NCI-H2171 treated with DMSO at 0.1 percent for 48 hours (cell line): ENCODE data around the gene PCK1.

ENCODE experiments used
- DNase-seq: peaks from one replicate; lab custom pipeline; 2025; lab: John Stamatoyannopoulos, UW

Gene PCK1

GRCh38 chr20:57577679-57578475 is 17.0 kb downstream of the PCK1 start:
- DNase-seq = no peak

GRCh38 chr20:57578476-57579165 is 17.7 kb downstream of the PCK1 start:
- DNase-seq = no peak

DNA sequence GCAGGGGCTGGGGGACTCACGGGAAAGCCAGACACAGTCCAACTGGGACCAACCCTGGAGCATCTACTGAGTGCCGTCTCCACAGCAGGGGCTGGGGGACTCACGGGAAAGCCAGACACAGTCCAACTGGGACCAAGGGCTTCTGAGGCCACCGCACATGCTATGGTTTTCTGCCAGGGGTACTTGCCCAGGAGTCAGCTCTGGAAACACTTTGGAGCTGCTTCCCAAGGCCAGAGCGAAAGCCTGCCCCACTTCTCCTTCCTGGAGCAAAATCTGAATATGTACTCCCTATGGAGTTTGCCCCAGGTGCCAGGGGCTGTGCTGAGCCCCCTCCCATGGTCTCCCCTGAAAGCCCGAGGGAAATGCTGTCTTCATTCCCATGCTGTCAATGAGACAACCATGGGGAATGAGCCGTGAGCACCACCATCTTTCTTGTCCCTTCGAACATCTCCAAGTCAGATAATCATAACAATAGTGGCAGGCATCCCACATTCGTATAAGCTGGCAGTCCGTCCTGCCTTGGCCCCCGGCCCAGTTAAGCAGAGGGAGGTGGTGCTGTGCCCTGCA is 18.5 kb downstream of the PCK1 start:
- DNase-seq = no peak

DNA sequence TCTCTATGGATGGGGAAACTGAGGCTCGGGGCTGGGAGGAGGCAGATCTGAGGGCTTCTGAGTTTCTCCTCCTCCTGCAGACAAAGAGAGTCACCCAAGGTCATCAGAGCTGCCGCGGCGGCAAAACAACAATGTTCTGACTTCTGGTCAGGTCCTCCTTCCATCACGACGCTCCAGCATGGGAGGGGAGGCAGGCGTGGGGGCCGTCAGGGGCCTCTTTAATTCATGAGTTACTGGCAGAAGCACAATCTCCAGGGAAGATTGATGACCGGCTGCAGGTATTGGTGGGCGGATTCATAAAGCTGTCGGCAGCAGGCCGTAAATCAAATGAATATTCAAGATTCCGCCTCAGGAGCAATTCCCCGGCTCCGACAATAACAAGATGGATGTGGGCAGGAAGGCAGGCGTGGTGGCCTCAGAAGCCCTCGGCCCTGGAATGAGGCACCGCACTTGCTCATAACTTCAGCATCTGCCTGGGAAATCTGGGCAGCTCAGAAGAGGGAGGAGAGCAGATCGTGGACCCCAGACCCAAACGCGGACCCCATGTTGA is 19.1 kb downstream of the PCK1 start:
- DNase-seq = no peak

DNA sequence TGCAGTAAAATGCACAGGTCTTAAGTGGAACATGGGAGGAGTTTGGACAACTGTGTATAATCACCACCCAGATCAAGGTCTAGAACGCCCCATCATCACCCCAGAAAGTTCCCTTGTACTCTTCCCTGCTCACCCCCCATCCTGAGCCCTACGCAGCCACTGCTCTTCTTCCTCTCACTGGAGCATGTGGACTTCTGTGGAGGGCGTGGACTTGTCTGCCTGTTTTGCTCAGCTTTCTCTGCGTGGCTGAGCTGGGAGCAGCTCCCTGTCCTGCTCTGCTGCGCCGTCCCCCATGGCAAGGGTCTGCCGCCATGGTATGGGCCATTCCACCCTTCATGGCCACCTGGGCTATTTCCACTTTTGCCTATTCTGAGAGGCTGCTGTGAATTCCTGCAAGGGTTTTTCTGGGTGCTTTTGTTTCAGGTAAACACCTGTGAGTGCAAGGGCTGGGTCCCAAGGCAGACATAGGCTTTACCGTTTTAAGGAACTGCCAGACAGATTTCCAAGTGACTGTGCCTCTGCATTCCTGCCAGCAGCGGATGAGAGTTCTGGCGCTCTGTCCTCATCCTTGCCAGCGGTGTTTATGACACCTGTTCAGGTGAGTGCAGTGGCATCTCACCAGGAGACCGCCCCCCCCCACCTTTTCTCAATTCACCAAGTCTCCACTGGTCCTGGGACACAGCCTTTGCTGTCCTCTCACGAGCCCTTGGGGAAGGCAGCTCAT is 19.7 kb downstream of the PCK1 start:
- DNase-seq = no peak

DNA sequence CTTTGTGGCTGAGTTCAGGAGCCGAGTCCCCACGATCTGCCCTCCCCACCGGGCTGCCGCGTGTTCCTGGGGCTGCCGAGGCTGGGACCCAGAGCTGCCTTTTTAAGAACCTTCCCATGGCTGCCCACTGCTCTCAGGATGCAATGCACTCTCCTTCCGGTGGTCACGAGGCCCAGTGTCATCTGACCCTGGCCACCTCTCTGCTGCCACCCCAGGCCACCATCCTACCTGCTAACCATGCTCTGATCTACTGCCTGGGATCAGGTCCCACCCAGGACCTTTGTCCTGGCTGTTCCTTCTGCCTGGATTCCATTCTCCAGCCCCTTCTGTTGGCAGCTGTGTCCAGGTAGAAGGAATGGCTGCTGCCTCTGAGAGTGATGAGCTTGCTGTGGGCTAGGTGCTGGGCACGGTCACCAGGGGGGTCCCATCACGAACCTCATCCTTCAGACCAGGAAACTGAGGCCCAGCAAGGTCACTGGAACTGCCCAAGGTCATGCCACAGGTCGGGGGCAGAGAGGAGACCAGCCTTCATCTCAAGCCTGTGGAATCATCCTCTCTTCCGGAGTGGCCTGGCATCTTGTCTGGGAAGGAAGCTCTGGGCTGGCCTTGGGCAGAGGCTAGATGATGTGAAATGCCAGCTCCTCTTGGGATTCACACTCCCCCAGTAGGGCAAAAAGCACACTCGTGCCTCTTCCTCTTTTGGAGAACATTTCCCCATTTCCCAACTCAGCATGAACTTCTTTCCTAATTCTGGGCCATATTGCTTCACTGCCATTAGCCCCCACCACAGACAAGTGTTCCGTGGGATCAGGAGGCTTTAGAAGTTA is 20.5 kb downstream of the PCK1 start:
- DNase-seq = no peak

GRCh38 chr20:57582029-57582378 is 21.1 kb downstream of the PCK1 start:
- no peak for DNase-seq

DNA sequence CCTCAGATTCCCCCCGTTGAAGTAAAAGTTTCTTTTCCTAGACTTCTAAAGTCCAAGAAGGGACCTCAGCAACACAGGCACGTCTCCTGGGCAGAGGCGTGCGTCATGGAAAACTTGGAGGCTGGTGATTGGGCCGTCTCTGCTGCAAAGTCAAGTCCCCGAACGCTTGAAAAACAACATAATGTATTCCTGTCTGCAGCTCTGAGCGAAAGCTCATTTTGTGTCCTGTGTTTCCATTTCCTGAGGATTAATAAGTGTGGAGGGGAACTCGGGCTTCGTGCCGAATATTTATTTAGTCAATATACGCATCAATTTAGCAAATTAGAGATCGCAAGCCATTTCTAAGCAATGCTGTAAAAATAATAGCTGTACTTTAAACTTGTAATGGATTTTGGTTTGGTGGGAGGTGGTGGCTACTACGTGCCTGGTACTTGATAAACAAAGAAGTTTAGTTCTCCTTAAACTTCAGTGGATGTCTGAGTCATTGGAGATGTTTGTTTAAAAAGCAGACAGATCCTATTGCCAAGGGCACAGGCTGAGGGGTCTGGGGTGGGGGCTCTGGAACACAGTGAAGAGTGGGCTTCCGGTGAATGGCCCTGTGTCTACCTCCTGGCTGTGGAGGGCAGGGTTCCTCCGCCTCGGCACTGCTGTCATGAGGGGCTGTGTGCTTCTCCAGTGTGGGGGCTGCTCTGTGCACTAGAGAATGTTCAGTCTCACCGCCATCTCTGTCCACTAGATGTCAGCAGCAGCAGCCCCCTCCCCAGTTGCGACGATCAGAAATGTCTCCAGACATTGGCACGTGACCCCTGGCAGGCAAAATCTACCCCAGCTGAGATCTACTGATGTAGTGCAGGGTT is 21.8 kb downstream of the PCK1 start:
- peak; percentile 10 for DNase-seq

DNA sequence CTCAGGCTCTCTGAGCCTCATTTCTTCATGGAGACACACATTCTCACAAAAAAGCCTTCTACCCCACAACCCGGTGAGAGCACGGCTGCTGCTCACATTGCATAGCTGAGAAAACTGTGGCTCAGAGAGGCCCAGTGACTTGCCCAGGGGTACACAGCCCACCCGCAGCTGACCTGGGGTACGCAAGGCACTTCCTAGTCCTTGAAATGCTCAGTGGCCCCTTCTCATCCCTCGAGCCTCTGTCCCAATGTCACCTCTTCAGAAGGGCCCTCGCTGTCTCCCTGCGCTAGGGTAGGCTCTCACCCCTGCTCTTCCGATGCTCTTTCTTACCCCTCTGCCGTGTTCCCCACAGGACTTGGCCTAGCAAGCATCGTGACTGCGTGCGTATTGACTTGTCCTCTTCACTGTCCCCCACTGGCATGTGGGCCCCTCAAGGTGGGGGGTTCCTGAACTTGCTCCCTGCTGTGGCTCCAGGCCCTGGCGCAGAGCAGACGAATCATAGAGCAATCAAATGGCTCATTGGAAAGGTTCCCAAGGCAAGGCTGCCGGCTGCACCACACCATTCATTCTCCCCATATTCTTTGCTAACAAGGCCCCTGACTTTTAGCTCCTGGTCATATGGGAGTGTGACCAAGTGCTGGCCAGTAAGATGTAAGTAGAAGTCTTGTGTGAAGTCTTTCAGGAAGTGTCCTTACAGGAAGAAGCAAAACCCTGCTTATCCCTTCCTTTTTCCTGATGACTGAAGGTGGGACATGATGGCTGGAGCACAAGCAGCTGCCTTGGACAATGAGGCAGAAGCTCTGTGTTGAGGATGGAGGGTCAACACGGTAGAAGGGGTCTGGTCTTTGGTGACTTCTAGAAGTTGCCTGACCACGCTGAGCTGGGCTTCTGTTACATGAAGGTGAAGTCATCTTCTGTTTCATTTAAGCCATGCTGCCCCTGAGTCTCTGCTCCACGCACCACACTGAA is 22.7 kb downstream of the PCK1 start:
- no peak for DNase-seq

DNA sequence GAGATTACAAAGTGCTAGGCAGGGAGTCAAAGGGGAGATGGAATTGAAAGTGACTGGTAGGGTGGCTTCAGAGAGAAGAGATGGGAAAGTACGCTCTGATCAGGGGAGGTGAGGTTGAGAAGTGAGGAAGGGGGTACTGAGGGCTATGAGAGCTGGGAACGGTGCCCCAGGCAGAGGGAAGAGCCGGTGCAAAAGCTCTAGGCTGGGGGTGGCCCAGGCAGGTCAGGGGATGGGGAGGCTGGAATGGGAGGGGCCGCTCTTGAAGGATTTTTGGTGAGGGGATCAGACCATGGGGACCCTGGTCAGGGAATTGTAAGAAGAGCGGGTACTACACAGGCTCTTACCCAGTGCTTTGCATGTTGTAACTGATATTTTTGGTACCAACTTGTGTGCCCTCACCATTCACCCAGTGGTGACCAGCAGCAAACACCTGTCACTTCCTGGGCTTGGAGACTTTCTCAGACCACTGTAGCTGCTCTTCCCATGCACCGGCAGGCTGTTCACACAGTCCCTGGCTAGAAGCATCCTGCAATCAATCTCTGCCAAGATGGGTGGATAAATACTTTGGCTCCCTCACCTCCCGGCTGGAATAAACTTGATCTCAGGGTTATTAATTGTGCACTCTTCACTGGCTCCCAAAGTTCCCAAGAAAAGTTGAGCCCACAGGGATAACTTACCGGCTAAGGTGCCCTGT is 24.0 kb downstream of the PCK1 start:
- DNase-seq = no peak

- no peak for DNase-seq
Observed at GRCh38 chr20:57585466-57586213, 24.7 kb downstream of the PCK1 start.

DNA sequence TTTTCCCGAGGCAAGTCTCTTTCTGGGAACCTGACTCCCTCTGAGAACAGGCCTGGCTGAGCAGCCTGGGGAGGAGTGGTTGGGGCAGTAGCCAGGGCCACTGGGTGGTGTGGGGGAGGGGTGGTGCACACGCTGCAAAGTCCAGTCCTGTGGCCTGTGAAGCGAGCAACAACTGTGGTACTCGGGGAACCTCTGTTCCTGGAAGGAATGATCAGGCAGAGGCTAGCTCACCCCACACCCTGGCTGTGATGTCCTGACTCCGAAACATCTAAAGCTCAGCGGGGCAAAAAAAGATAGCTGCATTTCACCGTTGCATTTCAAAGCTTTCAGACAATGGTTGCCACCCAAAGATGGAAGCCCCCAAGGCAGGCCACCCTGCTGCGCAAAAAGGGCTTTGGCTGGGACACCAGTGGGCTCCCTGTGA is 25.5 kb downstream of the PCK1 start:
- no peak for DNase-seq

DNA sequence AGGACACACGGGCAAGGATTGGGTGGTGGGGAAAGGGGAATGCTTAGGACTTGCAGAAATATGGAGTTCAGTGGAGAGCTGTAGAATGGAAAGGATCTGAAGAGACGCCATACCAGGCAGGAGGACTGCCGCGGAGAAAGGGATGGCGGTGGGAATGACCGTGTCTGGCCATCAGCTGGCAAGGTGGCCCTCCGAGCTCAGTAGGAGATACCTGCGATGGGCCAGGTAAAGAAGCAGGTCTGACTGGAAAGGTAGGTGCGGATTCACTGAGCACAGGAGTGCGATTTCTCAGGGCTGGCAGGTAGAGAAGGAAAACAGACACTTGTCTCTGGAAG is 26.0 kb downstream of the PCK1 start:
- no peak for DNase-seq

DNA sequence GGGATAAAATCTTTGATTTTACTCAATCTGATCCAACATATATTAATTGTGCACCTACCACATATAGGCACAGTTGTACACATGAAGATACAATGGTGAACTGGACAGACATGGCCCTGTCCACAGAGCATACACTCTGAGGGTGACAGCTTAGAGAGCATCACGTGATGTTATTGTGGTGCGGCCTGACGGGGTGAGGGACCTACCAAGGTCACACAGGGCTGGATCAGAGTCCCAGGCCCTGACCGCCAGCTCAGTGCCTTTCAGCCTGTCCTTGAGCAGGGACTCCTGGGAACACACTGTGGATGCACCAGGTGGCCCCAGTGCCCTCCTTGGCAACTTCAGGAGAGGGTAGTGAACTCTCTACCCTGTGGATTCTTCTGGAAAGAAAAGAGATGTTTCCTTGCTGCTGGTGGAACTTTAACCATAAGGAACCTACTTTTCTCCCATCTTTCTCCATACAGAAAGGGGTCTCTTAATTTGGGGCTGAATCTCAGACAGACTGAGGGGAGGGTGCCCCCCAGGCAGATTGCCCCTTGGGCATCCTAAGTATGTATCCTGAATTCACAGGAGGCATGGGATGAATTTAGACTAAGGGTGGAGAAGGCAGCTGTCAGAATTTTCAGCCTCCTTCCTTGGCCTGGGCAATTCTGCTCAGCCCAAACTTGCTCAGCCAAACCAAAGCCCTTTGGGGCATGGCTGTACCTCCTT is 26.5 kb downstream of the PCK1 start:
- DNase-seq = no peak

GRCh38 chr20:57587989-57588377 is 27.1 kb downstream of the PCK1 start:
- no peak for DNase-seq

GRCh38 chr20:57588596-57588995 is 27.7 kb downstream of the PCK1 start:
- DNase-seq = no peak

- no peak for DNase-seq
Observed at GRCh38 chr20:57589123-57589727, 28.3 kb downstream of the PCK1 start.
